K562 (cell line): ENCODE measurements around the gene COPE.
"Not testable (repeated sequence)": the region's sequence is repeated elsewhere in the genome, so short reads cannot be mapped to it uniquely, and the experiment has no call there.

Source experiments
- EZH2 ChIP-seq: IDR thresholded peaks from 2 replicates; pipeline ENCODE4 v1.6.1; 2012; ENCODE audit warnings: low read depth, mild to moderate bottlenecking, inconsistent platforms, low read length, borderline replicate concordance
- NRF1 ChIP-seq, 2 experiments: fragments of 450-650 bp; IDR thresholded peaks in 1 of 2; conservative IDR thresholded peaks in 1 of 2; 2 replicates each; pipeline ENCODE4 v1.6.1; 2014; ENCODE audit warnings: mild to moderate bottlenecking in 2 of 2
- RCOR1 ChIP-seq, 2 experiments: IDR thresholded peaks; 2 replicates each; pipeline ENCODE4 v1.6.1; 2012; ENCODE audit warnings: low read depth in 2 of 2, low read length in 2 of 2, borderline replicate concordance in 1 of 2, improper control_type of control experiment in 1 of 2
- TF ChIP-seq, protein P1 (sequence below): sonication (generic); formaldehyde crosslinking; IDR thresholded peaks from 2 replicates; pipeline ENCODE4 v1.8.1; 2022; ENCODE audit warnings: missing genetic modification reagents

DNA sequence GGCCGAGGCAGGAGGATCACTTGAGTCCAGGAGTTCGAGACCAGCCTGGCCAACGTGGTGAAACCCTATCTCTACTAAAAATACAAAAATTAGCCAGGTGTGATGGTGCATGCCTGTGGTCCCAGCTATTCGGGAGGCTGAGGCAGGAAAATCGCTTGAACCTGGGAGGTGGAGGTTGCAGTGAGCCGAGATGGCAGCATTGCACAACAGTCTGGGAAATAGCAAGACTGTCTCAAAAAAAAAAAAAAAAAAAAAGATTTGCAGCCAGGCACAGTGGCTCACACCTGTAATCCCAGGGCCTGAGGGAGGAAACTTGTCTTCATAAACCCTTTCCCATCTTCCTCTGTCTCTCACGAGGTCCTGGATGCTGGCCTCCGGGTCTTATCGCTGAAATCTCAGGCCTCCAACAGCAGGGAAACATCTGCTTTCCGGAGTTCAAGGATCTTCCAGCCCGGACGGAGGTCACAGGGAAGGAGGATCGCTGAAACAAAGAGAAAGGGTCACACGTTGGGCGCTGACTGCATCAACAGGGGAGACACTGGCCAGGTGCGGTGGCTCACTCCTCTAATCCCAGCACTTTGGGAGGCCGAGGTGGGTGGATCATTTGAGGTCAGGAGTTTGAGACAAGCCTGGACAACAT, 33.3 kb upstream of the COPE start:
- not testable (repeated sequence) for TF ChIP-seq NRF1 (conservative IDR thresholded peaks at IDR 0.05 in 1 of 2, IDR thresholded peaks at IDR 0.05 in 1 of 2); EZH2; RCOR1 (IDR thresholded peaks at IDR 0.05; ENCODE audit: borderline replicate concordance in 1 of 2, low read depth in 2 of 2, low read length in 2 of 2)
- TF ChIP-seq, protein P1, sequence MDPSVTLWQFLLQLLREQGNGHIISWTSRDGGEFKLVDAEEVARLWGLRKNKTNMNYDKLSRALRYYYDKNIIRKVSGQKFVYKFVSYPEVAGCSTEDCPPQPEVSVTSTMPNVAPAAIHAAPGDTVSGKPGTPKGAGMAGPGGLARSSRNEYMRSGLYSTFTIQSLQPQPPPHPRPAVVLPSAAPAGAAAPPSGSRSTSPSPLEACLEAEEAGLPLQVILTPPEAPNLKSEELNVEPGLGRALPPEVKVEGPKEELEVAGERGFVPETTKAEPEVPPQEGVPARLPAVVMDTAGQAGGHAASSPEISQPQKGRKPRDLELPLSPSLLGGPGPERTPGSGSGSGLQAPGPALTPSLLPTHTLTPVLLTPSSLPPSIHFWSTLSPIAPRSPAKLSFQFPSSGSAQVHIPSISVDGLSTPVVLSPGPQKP (CRISPR knock-in tag), result not testable (repeated sequence)
